Measurements from ENCODE around the gene CUX1. TPM values are rescaled to one million over a fixed set of nuclear protein-coding genes. Genes with fewer than 3 reads are reported as not detected.

CUX1 gene
- total RNA-seq, 1 experiment from 2014 or later, result 39.6 TPM

- H3K9me2 ChIP-seq (replicated peaks; ENCODE audit: low read length), result no peaks in the 10 kb centered on the region
- H2AFZ ChIP-seq (ENCODE audit: low read length), result no peak overlapping the region
- H3K4me3 ChIP-seq (ENCODE audit: low read length), result no peak overlapping the region
- H3K4me2 ChIP-seq (ENCODE audit: low read length), result no peak overlapping the region
- H3F3A ChIP-seq (ENCODE audit: low read length, unreplicated experiment), result no peaks in the 10 kb centered on the region
- ATAC-seq, result peak; percentile 94
- H3K36me3 ChIP-seq (ENCODE audit: low read depth, low read length), result no peaks in the 10 kb centered on the region
- peak; percentile 56 for DNase-seq
- H3K9ac ChIP-seq (ENCODE audit: low read length), result no peak overlapping the region
- H3K9me3 ChIP-seq (ENCODE audit: low read length), result no peaks in the 10 kb centered on the region
- H4K20me1 ChIP-seq (ENCODE audit: low read length), result no peaks in the 10 kb centered on the region
- ChIA-PET POLR2A (ENCODE audit: unreplicated experiment) (no interaction called here), CTCF (interaction anchor here (0.6 to 0.7 kb wide), 3 partner anchors 103 to 117 kb away, joined by 3 read pairs; no protein-coding TSS in a partner anchor)
- H3K79me2 ChIP-seq (ENCODE audit: low read length), result no peaks in the 10 kb centered on the region
- TF ChIP-seq EZH2phosphoT487 (IDR thresholded peaks at IDR 0.05; ENCODE audit: borderline replicate concordance, low read length) (no peak), CTCF (conservative IDR thresholded peaks at IDR 0.05; ENCODE audit: low read depth, low read length) (peak; percentile 90)
- intact Hi-C loops (cut with micrococcal nuclease), result loop anchor here (1.0 kb wide), 1 partner anchor 111 kb away; no protein-coding TSS in a partner anchor
- BruUV-seq (replicated peaks), result no TSS peak
- H3K27me3 ChIP-seq (ENCODE audit: low read length), result no peaks in the 10 kb centered on the region
- H3K4me1 ChIP-seq (ENCODE audit: insufficient read depth, low read length), result no peaks in the 10 kb centered on the region
- H3K27ac ChIP-seq (ENCODE audit: low read length), result no peak overlapping the region
These were observed 462.3 kb downstream of the CUX1 start for GRCh38 chr7:102279537-102280400.

DNA sequence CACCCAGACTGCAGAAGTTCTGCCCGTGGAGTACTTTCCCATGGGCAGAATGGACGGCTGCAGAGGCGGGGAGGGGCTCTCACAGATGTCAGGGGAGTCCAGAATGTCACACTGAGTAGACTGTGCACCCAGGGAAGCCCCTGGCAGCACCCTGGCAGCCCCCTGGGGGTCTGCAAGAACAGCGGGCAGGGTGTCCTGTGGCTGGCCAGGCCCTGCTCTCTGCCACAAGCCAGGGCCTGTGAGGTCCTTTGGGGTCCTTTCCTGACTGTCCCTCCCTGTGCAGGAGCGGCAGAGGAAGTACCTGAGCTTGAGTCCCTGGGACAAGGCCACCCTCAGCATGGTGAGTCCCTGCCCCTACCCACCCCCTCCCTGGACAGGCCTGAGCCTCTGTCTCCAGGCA is 463.1 kb downstream of the CUX1 start:
- POLR2A ChIA-PET (ENCODE audit: unreplicated experiment), result no interaction called here
- DNase-seq, result no peak
- CTCF ChIA-PET, result no interaction called here

More for the DNA sequence above, 463.1 kb downstream of the CUX1 start:
- TF ChIP-seq CTCF (conservative IDR thresholded peaks at IDR 0.05; ENCODE audit: low read depth, low read length), result no peak
- no peak for TF ChIP-seq EZH2phosphoT487 (IDR thresholded peaks at IDR 0.05; ENCODE audit: borderline replicate concordance, low read length)
- TF ChIP-seq EZH2 (IDR thresholded peaks at IDR 0.05; ENCODE audit: low read length, unreplicated experiment), result no peak
- Histone ChIP-seq H3K9ac (ENCODE audit: low read length) (no peak overlapping the region), H3K4me1 (ENCODE audit: insufficient read depth, low read length) (no peaks in the 10 kb centered on the region), H3K9me3 (ENCODE audit: low read length) (no peaks in the 10 kb centered on the region), H3K27me3 (ENCODE audit: low read length) (no peaks in the 10 kb centered on the region), H3F3A (ENCODE audit: low read length, unreplicated experiment) (no peaks in the 10 kb centered on the region), H3K4me3 (ENCODE audit: low read length) (no peak overlapping the region), H3K4me2 (ENCODE audit: low read length) (no peak overlapping the region), H3K27ac (ENCODE audit: low read length) (no peak overlapping the region), H3K36me3 (ENCODE audit: low read depth, low read length) (no peaks in the 10 kb centered on the region), H4K20me1 (ENCODE audit: low read length) (no peaks in the 10 kb centered on the region), H2AFZ (ENCODE audit: low read length) (no peak overlapping the region), H3K79me2 (ENCODE audit: low read length) (no peaks in the 10 kb centered on the region), H3K9me2 (replicated peaks; ENCODE audit: low read length) (no peaks in the 10 kb centered on the region)
- ATAC-seq, result no peak
- BruUV-seq (replicated peaks), result no TSS peak
- intact Hi-C loops (cut with micrococcal nuclease), result no loop called here
